ENCODE results near the gene TRIM75.

GRCh38 chr4:165013691-165014090, 40.0 kb upstream of the TRIM75 start:
- TF ChIP-seq POLR2AphosphoS5 (IDR thresholded peaks at IDR 0.05; ENCODE audit: low read depth, low read length) (no peak), CSRNP1 (CRISPR knock-in tag; IDR thresholded peaks at IDR 0.05) (no peak), ZNF841 (CRISPR knock-in tag; IDR thresholded peaks at IDR 0.05; ENCODE audit: borderline replicate concordance) (no peak), FOXM1 (CRISPR knock-in tag; IDR thresholded peaks at IDR 0.05) (no peak), KLF13 (CRISPR knock-in tag; IDR thresholded peaks at IDR 0.05) (no peak), ELF4 (CRISPR knock-in tag; IDR thresholded peaks at IDR 0.05; ENCODE audit: borderline replicate concordance) (no peak), HMGXB4 (CRISPR knock-in tag; IDR thresholded peaks at IDR 0.05; ENCODE audit: borderline replicate concordance in 1 of 2, low read depth in 1 of 2) (no peak), CTCF (CRISPR knock-in tag; IDR thresholded peaks at IDR 0.05) (no peak), SIX4 (CRISPR knock-in tag; IDR thresholded peaks at IDR 0.05) (no peak), MAFK (conservative IDR thresholded peaks at IDR 0.05 in 1 of 2, IDR thresholded peaks at IDR 0.05 in 1 of 2; ENCODE audit: low read length in 2 of 2) (no peak), PITX1 (CRISPR knock-in tag; IDR thresholded peaks at IDR 0.05) (no peak), HNF4A (CRISPR knock-in tag; IDR thresholded peaks at IDR 0.05) (no peak)
- TF ChIP-seq, protein P1, sequence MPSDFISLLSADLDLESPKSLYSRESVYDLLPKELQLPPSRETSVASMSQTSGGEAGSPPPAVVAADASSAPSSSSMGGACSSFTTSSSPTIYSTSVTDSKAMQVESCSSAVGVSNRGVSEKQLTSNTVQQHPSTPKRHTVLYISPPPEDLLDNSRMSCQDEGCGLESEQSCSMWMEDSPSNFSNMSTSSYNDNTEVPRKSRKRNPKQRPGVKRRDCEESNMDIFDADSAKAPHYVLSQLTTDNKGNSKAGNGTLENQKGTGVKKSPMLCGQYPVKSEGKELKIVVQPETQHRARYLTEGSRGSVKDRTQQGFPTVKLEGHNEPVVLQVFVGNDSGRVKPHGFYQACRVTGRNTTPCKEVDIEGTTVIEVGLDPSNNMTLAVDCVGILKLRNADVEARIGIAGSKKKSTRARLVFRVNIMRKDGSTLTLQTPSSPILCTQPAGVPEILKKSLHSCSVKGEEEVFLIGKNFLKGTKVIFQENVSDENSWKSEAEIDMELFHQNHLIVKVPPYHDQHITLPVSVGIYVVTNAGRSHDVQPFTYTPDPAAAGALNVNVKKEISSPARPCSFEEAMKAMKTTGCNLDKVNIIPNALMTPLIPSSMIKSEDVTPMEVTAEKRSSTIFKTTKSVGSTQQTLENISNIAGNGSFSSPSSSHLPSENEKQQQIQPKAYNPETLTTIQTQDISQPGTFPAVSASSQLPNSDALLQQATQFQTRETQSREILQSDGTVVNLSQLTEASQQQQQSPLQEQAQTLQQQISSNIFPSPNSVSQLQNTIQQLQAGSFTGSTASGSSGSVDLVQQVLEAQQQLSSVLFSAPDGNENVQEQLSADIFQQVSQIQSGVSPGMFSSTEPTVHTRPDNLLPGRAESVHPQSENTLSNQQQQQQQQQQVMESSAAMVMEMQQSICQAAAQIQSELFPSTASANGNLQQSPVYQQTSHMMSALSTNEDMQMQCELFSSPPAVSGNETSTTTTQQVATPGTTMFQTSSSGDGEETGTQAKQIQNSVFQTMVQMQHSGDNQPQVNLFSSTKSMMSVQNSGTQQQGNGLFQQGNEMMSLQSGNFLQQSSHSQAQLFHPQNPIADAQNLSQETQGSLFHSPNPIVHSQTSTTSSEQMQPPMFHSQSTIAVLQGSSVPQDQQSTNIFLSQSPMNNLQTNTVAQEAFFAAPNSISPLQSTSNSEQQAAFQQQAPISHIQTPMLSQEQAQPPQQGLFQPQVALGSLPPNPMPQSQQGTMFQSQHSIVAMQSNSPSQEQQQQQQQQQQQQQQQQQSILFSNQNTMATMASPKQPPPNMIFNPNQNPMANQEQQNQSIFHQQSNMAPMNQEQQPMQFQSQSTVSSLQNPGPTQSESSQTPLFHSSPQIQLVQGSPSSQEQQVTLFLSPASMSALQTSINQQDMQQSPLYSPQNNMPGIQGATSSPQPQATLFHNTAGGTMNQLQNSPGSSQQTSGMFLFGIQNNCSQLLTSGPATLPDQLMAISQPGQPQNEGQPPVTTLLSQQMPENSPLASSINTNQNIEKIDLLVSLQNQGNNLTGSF (CRISPR knock-in tag; IDR thresholded peaks at IDR 0.05) = no peak
